Thyroid gland (tissue), 4 donors: ENCODE data around the gene NGEF. TPM values are rescaled to one million over a fixed set of nuclear protein-coding genes. Genes with fewer than 3 reads are reported as not detected.

ENCODE experiments used
- DNase-seq, 2 donors: peaks; one replicate each; pipeline ENCODE4 v3.0.0-alpha.2; 2019
- H3K27ac ChIP-seq, 3 donors: fragments of 200-600 bp; sonication (generic); 1 replicate in 2 of 3; 2 replicates in 1 of 3; pipeline ENCODE4 v1.5.1; 2016 to 2019; ENCODE audit warnings: mild to moderate bottlenecking in 1 of 3, moderate library complexity in 1 of 3
- H3K27me3 ChIP-seq: fragments of 200-600 bp; sonication (generic); one replicate; pipeline ENCODE4 v1.5.1; 2019
- H3K36me3 ChIP-seq, 2 donors: fragments of 200-600 bp; sonication (generic); one replicate each; pipeline ENCODE4 v1.5.1; 2016 to 2019
- H3K4me1 ChIP-seq, 2 donors: fragments of 200-600 bp; sonication (generic); one replicate each; pipeline ENCODE4 v1.5.1; 2017 to 2019
- H3K4me3 ChIP-seq, 3 donors: fragments of 200-600 bp; sonication (generic); replicated peaks in 1 of 3; 1 replicate in 2 of 3; 2 replicates in 1 of 3; pipeline ENCODE4 v1.5.1; 2016; ENCODE audit warnings: mild to moderate bottlenecking in 1 of 3
- H3K9me3 ChIP-seq: fragments of 200-600 bp; sonication (generic); one replicate; pipeline ENCODE4 v1.5.1; 2017
- CTCF ChIP-seq, 6 experiments: fragments of 200-600 bp in 3 of 6; fragments of 450-650 bp in 3 of 6; sonication (generic) in 3 of 6; IDR thresholded peaks; one replicate each; pipeline ENCODE4 v1.5.1; 2016 to 2019; ENCODE audit warnings: antibody characterized with exemption in 6 of 6, mild to moderate bottlenecking in 2 of 6, inconsistent platforms in 1 of 6, moderate library complexity in 1 of 6
- POLR2A ChIP-seq, 2 donors: fragments of 450-650 bp; IDR thresholded peaks; one replicate each; pipeline ENCODE4 v1.6.1; 2017; ENCODE audit warnings: antibody characterized with exemption in 2 of 2, mild to moderate bottlenecking in 2 of 2, moderate library complexity in 1 of 2
- WGBS, 2 donors: methylation state at CpG; one replicate each; pipeline ENCODE4 v1.1.5; 2017; 5-methylcytosine and 5-hydroxymethylcytosine counted together
- intact Hi-C: fragments of 100-400 bp; cut with DNase I; formaldehyde crosslinking; loops from one replicate; pipeline ENCODE4 v1.15.1; 2023
- total RNA-seq, 4 donors: library from RNA; depleted of rRNA; stranded (reverse); fragments of >200 nt; gene quantifications; one replicate each; pipeline ENCODE4 v1.2.3, GENCODE V29; 2016

The NGEF gene
- total RNA-seq, 4 donors from 2014 or later: 0.11 to 2.1 TPM; not detected in 2

GRCh38 chr2:232984451-232985207 lies 28.4 kb downstream of the NGEF start:
- Histone ChIP-seq H3K27me3 (no peaks in the 10 kb centered on the region), H3K36me3 (no peaks in the 10 kb centered on the region), H3K4me1 (peaks cover 0 to 12% of the 10 kb centered on the region in 2 donors), H3K4me3 (no peak overlapping the region), H3K27ac (no peak overlapping the region), H3K9me3 (no peaks in the 10 kb centered on the region)
- TF ChIP-seq CTCF (IDR thresholded peaks at IDR 0.05) (no peak), POLR2A (IDR thresholded peaks at IDR 0.05) (no peak)
- intact Hi-C loops: no loop called here
- WGBS, 2 donors: 86% methylated on average over 15 of the region's 15 CpGs
- no peak for DNase-seq

GRCh38 chr2:232983669-232984140 lies 29.4 kb downstream of the NGEF start:
- H3K9me3 ChIP-seq: no peaks in the 10 kb centered on the region
- H3K4me3 ChIP-seq: no peak overlapping the region
- no peak for DNase-seq
- no peak overlapping the region for H3K27ac ChIP-seq
- WGBS, 2 donors: 60 to 65% methylated on average over 11 of the region's 11 CpGs
- TF ChIP-seq POLR2A (IDR thresholded peaks at IDR 0.05) (no peak), CTCF (IDR thresholded peaks at IDR 0.05) (no peak)
- peaks cover 0 to 12% of the 10 kb centered on the region in 2 donors for H3K4me1 ChIP-seq
- intact Hi-C loops: no loop called here
- no peaks in the 10 kb centered on the region for H3K36me3 ChIP-seq
- no peaks in the 10 kb centered on the region for H3K27me3 ChIP-seq

- no peak overlapping the region for H3K27ac ChIP-seq
- no peaks in the 10 kb centered on the region for H3K9me3 ChIP-seq
- no peaks in the 10 kb centered on the region for H3K36me3 ChIP-seq
- H3K4me1 ChIP-seq: peaks cover 0 to 6% of the 10 kb centered on the region in 2 donors
- no peak for DNase-seq
- TF ChIP-seq POLR2A (IDR thresholded peaks at IDR 0.05) (no peak), CTCF (IDR thresholded peaks at IDR 0.05) (no peak)
- intact Hi-C loops: no loop called here
- no peaks in the 10 kb centered on the region for H3K27me3 ChIP-seq
- WGBS, 2 donors: 50 to 53% methylated on average over 15 of the region's 15 CpGs
- H3K4me3 ChIP-seq: no peak overlapping the region
These were observed 30.0 kb downstream of the NGEF start for GRCh38 chr2:232982926-232983668.

- no peaks in the 10 kb centered on the region for H3K27me3 ChIP-seq
- H3K4me1 ChIP-seq: no peaks in the 10 kb centered on the region
- no peak overlapping the region for H3K4me3 ChIP-seq
- no peak for DNase-seq
- H3K36me3 ChIP-seq: no peaks in the 10 kb centered on the region
- 74 to 84% methylated on average over 5 of the region's 5 CpGs for WGBS, 2 donors
- intact Hi-C loops: no loop called here
- no peak overlapping the region for H3K27ac ChIP-seq
- no peak for TF ChIP-seq POLR2A (IDR thresholded peaks at IDR 0.05)
- no peak for TF ChIP-seq CTCF (IDR thresholded peaks at IDR 0.05)
- H3K9me3 ChIP-seq: no peaks in the 10 kb centered on the region
These were observed 31.2 kb downstream of the NGEF start for GRCh38 chr2:232981767-232982360.
